Cardiac septum (tissue), 1 donor: ENCODE results near the gene BUD23. TPM values are rescaled to one million over a fixed set of nuclear protein-coding genes. Genes with fewer than 3 reads are reported as not detected.
A peak's percentile ranks its signal among the peaks of the same experiment; 100 is the strongest.
"Not testable (repeated sequence)": the region's sequence is repeated elsewhere in the genome, so short reads cannot be mapped to it uniquely, and the experiment has no call there.

Experiments used
- DNase-seq: peaks from one replicate; pipeline ENCODE4 v3.0.0-alpha.2; 2020; ENCODE audit warnings: low spot score
- intact Hi-C: fragments of 100-400 bp; cut with DNase I; formaldehyde crosslinking; loops from one replicate; pipeline ENCODE4 v1.14.0; 2022
- total RNA-seq: library from RNA; stranded (reverse); fragmentation: NEBNext Ultra II Directional; extraction: Animal tissue kit (Norgen Biotek cat#: 25700); gene quantifications from one replicate; pipeline ENCODE4 v1.2.1, GENCODE V29; 2021
- donor health status: DM: no; HTN: no; CAD: no.

The BUD23 gene
- total RNA-seq, 1 donor from 2014 or later, result 59.1 TPM

DNA sequence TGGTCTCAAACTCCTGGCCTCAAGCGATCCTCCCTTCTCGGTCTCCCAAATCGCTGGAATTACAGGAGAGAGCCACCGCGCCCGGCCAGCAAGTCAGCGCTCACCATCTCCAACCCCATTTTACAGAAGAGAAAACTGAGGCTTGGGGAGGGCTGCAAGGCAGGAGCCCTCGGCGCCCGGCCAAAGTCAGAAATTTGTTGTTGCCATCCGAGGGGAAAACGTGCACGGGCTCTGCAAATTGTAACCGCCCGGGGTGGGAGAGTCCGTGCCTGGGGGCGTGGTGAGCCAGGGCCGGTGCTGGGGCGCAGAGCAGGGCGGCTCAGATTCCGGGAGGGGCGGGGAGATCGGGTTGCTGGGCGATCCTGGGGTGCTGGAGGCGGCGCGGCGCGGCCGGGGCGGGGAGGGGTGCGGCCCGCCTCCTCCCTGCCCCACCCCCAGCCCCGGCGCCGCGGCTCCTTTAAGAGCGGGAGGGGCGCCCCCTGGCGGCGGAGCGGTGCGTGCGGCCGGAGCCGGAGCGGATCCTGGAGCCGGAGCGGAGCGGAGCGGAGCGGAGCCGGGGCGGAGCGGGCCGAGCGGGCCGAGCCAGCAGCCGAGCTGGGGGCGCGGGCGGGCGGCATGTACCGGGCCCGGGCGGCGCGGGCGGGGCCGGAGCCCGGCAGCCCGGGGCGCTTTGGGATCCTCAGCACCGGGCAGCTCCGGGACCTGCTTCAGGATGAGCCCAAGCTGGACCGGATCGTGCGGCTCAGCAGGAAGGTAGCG lies 15.9 kb upstream of the BUD23 start, which contains the start of gene VPS37D:
TSS of gene VPS37D (plus strand) at position 488 of the 759 bp plus-strand sequence. CDS start at position 616, 128 bp downstream.
- peak; percentile 94 for DNase-seq
- intact Hi-C loops, result loop anchor here (2.0 to 5.0 kb wide), 2 partner anchors 50 to 59 kb away; partner anchors contain the start of gene STX1A

DNA sequence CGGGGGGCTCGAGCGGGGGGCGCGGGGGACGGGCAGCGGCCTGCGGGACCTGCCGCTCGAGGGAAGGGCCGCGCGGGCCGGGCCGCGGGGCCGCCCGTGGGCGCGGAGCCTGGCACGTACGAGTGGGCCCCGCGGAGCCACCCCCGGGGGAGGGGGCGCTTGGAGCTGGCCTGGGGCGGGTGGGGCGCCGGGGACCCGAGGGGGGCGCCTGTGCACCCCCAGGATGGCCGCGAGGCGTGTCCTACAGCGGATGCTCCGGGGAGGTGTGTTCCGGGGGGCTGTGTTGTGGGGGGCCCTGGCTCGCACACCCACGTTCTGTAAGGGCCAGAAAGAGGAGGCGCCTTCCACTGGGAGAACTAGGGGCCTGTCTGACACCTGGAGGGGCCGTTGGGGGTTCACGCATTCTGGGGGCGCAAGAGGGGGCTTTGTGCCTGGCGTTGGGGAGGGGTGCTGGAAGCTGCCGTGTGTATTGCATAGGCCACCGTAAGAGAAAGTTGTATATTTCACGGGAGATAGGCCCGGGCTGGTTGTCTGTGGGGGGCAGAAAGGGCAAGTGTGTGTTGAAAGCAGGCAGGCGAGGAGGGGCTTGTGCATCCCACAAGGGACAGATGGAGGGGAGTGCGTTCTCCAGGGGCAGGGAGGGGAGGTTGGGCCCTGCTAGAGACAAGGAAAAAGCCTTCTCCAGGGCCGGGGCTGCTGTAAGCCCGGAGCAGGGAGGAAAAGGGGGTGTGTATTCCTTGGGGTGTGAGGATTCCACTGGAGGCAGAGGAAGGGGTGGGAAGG lies 15.1 kb upstream of the BUD23 start:
- no peak for DNase-seq
- intact Hi-C loops, result loop anchor here (5.0 kb wide), 1 partner anchor 49 kb away; the partner anchor contains the start of gene STX1A

GRCh38 chr7:73668886-73669230 lies 14.5 kb upstream of the BUD23 start:
- intact Hi-C loops, result loop anchor here (5.0 kb wide), 1 partner anchor 48 kb away; the partner anchor contains the start of gene STX1A
- no peak for DNase-seq

DNA sequence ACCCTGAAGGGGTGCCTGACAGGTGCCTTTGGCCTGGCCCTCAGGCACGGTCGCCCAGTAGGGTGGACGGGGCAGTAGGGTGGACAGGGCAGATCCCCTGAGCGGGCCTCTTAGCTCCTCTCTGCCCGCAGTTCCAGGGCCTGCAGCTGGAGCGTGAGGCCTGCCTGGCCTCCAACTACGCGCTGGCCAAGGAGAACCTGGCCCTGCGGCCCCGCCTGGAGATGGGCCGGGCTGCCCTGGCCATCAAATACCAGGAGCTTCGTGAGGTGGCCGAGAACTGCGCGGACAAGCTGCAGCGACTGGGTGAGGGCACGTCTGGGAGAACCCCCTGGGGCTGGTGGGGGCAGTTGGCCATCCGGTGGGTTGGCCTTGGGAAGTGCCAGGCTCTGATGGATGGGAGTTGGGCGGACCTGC lies 14.1 kb upstream of the BUD23 start:
- intact Hi-C loops, result loop anchor here (5.0 kb wide), 1 partner anchor 48 kb away; the partner anchor contains the start of gene STX1A
- no peak for DNase-seq

DNA sequence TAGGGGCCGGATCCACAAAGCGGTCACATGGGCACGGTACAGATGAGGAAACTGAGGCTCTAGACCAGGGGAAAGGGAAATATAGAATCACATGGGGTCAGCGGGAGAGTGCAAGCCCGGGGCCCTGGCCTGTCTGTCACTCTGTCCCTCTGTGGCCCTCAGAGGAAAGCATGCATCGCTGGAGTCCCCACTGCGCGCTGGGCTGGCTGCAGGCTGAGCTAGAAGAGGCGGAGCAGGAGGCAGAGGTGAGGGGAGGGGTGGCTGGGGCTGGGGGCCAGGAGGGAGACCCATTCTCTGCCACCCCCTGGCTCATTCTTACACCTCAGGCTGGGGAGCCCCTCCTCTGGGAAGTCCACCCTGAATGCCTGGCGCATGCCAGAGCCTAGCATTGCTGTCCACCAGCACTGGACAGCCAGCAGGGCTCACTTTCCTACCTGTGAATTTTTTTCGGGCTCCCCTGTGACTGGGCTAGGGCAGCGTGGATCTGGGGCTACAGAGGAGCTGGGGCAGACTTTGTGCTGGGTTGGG lies 13.5 kb upstream of the BUD23 start:
- intact Hi-C loops, result loop anchor here (5.0 kb wide), 1 partner anchor 47 kb away; the partner anchor contains the start of gene STX1A
- no peak for DNase-seq

- DNase-seq, result no peak
- intact Hi-C loops, result no loop called here
Measured at GRCh38 chr7:73671322-73671661, 12.1 kb upstream of the BUD23 start.

DNA sequence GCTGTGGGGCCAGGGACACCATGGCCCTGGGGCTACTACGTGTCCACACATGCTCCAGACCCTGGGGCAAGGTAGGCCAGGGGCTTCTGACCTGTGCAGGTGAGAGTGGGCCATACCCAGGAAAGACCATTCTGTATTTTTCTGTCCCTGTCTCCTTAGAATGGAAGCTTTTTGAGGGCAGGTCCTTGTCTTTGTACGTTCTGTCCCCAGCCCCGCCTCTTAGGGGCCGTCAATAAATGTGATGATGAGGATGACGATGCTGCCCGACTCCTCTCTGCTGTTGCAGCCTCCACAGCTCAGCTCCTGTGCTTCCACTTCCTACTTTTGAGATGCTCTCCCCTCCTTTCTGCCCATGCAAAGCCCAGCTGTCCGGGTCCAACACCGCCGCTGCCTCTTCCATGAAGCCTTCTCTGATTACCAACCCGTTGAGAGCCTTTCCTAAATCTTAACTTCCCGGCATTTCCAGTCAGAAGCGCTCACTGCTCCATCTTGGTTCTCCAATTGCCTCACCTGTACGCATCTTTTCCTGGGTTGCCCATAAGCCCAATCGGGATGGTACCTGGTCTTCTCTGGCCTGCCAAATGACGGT lies 11.4 kb upstream of the BUD23 start:
- no peak for DNase-seq
- intact Hi-C loops, result no loop called here

DNA sequence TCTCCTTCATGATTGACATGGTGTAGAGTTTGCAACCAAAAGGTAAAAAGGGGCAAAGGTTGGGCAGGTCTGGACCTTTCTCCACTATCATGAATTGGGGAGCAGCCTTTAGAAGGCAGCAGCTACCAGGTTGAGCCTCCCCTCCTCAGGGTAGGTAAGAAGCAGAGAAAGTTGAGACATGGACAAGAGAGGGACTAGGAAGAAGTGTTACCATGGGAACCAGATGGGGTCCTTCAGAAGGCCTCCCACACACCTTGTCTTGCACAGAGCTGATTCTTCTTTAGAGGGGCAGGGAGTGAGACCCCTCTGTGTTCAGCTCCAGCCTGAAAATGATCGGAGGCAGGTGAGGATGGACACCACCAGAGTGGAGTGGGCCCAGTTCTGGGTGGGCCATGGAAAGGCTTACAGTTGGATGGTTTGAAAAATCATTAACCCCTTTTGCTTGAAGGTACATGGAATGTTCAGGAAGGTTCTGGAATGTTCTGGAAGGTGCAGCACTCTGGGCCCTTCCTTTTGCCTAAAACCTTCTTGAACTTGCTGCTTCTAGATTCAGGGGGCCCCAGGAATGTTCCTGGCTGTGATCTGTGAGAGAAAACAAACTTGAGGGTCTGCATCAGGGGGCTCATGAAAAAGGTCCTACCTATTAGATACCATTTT lies 8.8 kb upstream of the BUD23 start:
- intact Hi-C loops, result no loop called here
- DNase-seq, result no peak

GRCh38 chr7:73676062-73676461 lies 7.3 kb upstream of the BUD23 start:
- intact Hi-C loops, DNase-seq: not testable (repeated sequence)

DNA sequence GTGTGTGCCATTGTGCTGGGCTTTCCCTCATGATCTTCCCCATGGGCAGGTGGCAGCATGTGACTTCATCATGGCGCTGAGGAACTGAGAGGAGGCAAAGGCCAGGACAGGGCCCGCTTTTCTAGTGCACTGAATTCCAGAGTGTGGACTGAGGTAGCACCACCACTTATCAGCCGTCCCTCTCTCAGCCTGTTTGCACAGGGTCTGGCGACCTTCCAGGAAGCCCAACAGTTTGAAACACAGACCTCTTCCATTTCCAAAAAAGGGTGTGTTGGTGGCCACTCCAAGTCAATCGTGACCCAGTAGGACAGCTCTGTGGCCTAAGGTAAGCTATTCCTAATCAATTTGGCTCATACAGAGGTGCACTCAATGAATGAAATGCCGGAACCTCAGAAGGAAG lies 4.5 kb upstream of the BUD23 start:
- intact Hi-C loops, result no loop called here

GRCh38 chr7:73679709-73680108 lies 3.7 kb upstream of the BUD23 start:
- intact Hi-C loops, result loop anchor here (5.0 kb wide), 1 partner anchor 58 kb away; the partner anchor contains the start of gene ABHD11
- no peak for DNase-seq

More for the DNA sequence above, 4.5 kb upstream of the BUD23 start:
- no peak for DNase-seq

- intact Hi-C loops, result loop anchor here (5.0 kb wide), 1 partner anchor 57 kb away; the partner anchor contains the start of gene ABHD11
- no peak for DNase-seq
Measured at GRCh38 chr7:73680501-73680900, 2.9 kb upstream of the BUD23 start.

DNA sequence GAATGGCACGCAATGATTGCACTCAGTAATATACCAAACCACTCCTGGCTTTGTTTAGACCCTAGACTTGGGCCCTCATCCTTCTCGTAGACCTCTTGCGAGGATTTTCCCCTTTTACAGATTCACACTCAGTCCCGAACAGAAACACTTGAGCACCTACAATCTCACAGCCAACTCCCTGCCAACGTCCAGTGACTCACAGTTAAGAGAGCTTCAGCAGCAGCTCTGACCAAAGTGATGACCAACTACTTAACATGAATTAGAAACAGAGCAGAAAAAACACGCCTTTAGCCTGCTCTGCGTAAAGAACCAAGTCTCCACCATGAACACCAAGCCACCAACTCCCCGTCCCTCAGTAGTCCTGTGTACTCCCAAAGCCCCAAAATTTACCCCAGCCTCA lies 2.4 kb upstream of the BUD23 start:
- DNase-seq, result no peak
- intact Hi-C loops, result loop anchor here (5.0 kb wide), 1 partner anchor 56 kb away; the partner anchor contains the start of gene ABHD11

- intact Hi-C loops, result loop anchor here (5.0 kb wide), 1 partner anchor 55 kb away; the partner anchor contains the start of gene ABHD11
- no peak for DNase-seq
Measured at GRCh38 chr7:73682745-73683055, 697 bp upstream of the BUD23 start.

DNA sequence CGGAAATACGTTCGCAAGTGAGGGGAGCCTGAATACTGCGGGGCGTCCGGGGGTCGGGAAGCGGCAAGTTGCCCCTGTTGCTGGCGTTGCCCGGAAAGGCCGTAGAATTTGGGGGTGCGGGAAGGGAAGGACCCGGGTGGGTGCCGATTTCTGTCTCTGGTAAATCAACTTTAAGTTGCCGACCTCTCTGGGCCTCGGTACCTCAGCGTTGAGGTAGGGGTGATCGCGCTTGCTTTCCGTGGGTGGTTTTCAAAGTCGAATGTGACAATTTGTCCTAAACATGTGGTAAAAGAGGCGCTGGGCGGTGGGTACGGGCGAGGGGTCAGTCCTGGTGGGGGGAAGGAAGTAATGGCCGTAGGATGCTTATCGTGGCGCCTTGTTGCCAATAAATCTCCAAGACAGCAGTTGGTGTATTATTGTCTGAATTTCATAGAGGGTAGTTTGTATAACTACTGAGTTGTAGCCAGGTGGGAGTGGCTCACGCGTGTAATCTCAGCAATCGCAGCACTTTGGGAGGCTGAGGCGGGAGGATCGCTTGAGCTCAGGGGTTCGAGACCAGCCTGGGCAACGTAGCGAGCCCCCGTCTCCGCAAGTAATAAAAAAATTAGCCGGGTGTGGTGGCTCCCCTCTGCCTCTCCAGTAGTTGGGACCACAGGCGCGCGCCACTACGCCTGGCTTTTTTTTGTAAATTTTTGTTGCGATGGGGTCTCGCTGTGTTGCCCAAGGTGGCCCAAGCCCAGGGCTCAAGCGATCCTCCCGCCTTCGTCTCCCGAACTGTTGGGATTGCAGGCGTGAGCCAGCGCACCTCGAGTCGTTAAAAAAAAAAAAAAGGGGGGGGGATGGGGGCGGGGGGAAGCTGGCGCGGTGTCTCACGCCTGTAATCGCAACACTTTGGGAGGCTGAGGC lies 644 bp downstream of the BUD23 start:
- intact Hi-C loops, result loop anchor here (5.0 kb wide), 1 partner anchor 53 kb away; the partner anchor contains the start of gene ABHD11
- no peak for DNase-seq

DNA sequence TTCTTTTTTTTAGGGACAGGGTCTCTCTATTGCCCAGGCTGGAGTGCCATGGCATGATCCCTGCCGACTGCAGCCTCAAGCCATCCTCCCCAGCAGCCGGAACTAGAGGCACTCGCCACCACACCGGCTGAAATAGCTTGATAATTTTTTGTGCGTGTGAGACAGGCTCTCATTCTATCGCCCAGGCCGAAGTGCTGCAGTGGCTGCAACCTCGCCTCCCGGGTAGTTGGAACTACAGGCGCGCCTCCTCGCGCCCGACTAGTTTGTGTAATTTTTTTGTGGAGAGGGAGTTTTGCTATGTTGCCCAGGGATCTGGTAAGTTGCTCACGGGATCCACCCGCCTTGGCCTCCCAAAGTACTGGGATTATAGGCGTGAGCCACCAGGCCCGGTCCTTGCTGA lies 1.9 kb downstream of the BUD23 start:
- no peak for DNase-seq
- intact Hi-C loops, result no loop called here

DNA sequence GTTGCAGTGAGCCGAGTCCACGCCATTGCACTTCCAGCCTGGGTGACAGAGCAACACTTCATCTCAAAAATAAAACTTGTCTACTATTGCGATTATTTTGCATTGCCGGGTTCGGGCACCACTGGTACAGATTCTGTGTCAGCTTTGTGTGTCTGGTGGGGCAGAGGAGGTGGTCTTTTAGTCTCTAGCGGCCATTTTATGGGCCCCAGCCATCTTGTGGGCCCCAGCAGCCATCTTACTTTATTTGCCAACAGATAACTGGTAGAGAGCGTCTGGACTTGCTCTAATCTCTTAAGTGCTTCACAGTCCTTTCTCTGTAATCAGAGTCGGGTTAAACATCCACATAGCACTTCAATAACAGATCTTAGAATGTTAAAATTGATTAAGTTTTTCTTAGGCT lies 4.9 kb downstream of the BUD23 start:
- DNase-seq, result no peak
- intact Hi-C loops, result no loop called here

GRCh38 chr7:73690646-73691045 lies 7.2 kb downstream of the BUD23 start:
- intact Hi-C loops, result no loop called here
- no peak for DNase-seq
